GM13976 (cell line): Measurements from ENCODE around the gene SMPD3.

ENCODE experiments used
- DNase-seq: peaks from one replicate; pipeline ENCODE4 v3.0.0; 2012; ENCODE audit warnings: low spot score
- in situ Hi-C: fragments of 300-500 bp; cut with MboI; formaldehyde crosslinking; loops from one replicate; pipeline ENCODE4 v1.12.0; 2022; ENCODE audit warnings: low sequenced_read_pairs, mixed read lengths, inconsistent platforms; ENCODE audit not compliant: unreplicated experiment
- TF ChIP-seq, protein P1 (sequence below): IDR thresholded peaks from 2 replicates; pipeline ENCODE4 v1.5.1; 2012; ENCODE audit warnings: borderline replicate concordance, mild to moderate bottlenecking; ENCODE audit not compliant: insufficient read depth; ENCODE audit errors: extremely low read depth, missing control alignments, control extremely low read depth

SMPD3 gene

DNA sequence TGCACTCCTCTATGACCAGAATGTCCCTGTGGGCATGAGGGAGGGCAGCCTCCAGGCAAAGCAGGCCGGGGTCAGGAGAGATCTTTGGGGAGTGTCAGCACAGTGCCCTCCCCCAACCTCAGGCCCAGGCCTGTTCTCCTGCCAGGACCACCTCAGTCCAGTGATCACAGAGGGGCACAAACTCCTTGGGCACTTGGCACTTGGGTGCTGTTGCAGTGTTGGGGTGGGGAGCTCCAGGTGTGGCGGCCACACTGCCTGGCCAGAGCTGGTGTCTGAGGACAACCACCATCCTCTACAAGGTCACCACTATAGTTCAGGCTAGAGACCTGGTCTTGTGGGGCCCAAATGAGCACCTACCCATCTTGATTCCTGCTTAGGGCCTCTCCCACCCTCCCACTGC, 37.2 kb downstream of the SMPD3 start:
- in situ Hi-C loops, result no loop called here

DNA sequence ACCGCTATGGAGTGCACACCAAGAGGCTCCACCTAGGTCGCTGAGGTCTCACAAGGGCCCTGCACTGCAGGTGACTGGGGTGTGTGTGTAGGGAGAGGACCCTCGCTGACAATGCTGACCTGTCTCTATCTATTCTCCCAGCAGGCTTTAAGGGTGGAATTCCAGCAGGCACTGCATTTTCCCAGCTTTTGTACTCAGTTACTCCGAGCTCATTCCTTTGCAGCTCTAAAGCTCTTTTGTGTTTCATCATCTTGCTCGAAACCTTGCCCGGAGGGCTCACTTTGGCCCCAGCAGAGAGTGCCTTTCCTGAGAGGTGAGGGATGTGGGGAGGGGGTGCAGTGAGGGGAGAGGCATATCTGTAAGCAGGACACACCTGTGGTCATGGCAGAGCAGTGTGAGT, 39.3 kb downstream of the SMPD3 start:
- TF ChIP-seq, protein P1, sequence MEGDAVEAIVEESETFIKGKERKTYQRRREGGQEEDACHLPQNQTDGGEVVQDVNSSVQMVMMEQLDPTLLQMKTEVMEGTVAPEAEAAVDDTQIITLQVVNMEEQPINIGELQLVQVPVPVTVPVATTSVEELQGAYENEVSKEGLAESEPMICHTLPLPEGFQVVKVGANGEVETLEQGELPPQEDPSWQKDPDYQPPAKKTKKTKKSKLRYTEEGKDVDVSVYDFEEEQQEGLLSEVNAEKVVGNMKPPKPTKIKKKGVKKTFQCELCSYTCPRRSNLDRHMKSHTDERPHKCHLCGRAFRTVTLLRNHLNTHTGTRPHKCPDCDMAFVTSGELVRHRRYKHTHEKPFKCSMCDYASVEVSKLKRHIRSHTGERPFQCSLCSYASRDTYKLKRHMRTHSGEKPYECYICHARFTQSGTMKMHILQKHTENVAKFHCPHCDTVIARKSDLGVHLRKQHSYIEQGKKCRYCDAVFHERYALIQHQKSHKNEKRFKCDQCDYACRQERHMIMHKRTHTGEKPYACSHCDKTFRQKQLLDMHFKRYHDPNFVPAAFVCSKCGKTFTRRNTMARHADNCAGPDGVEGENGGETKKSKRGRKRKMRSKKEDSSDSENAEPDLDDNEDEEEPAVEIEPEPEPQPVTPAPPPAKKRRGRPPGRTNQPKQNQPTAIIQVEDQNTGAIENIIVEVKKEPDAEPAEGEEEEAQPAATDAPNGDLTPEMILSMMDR, result no peak
- DNase-seq, result no peak
- in situ Hi-C loops, result no loop called here

More for the DNA sequence above, 37.2 kb downstream of the SMPD3 start:
- DNase-seq, result no peak
- TF ChIP-seq, protein P1, result no peak

DNA sequence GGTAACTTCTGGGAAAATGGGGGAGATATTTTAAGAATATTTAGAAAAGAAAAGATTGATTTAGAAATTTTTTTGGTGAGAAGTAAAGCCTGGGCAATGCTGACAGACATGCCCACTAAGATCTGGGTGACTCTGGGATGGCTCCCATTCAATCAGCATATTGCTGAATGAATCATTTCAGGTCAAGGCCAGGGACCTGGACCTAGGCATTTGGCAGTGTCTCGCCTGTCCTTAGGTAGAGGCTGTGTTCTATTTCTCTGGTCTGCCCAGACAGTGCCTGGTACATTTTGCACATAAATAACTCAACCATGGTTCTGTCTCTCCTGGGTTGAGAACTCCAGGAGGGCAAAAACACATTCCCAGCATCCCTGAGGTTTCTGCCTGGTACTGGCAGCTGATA, 39.9 kb downstream of the SMPD3 start:
- DNase-seq, result no peak
- in situ Hi-C loops, result no loop called here
- TF ChIP-seq, protein P1, result no peak

DNA sequence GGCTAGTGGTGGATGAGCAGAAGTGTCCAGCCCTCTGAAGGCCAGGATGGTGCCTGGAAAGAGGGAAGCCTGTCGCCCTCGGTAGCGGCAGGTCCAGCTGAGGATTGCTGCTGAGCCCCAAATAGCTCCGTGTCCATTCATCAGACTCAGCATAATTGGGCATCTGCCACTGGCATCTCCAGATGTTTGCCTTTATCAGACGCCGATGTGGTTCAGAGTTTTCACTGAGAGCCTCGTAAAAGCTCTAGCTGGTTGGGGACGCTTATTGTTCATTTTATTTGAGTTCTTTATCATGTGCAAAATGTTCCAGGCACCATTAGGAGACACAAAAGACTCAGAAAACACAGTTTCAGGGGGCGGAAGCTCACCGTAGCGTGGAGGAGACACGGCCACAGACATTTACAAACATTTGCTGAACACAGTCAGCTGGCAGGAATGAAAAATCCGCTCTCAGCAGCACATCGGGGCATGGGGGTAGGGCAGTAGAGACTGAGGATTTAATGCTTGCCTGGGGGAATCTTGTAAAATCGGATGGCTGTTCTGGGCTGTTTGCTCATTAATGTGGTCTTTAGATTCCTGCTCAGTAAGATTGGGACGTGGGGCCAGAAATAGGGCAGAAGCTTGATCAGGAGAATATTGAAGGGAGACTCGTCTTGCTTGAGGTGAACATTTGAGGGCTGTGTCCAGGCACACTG, 41.7 kb downstream of the SMPD3 start:
- in situ Hi-C loops, result no loop called here
- no peak for DNase-seq
- TF ChIP-seq, protein P1, result no peak

DNA sequence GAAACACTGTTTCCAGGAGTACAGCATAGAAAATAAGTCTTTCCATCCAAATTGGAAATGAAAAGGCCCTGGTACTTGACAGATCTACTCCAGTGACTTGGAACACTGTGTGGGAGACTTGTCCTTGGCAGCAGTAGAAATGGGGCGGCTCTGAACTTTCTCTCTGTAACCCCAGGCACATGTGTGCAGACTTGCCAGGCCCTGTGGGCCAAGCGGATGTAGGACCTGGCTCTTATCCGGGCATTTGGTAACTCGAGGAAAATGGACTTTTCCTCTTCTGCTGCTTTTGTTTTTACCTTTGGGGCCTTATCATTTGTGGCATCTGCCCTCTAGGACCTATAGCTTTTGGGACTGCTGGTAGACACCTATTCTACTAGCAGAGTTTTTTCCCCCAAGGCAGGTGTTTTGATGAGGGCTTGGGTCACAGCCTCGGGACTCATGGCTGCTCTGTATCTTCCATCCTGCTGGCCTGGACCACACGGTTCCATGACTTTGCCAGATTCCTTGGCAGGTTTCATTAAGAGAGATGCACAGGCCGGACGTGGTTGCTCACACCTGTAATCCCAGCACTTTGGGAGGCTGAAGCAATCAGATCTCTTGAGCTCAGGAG, 43.5 kb downstream of the SMPD3 start:
- TF ChIP-seq, protein P1, result no peak
- DNase-seq, result no peak
- in situ Hi-C loops, result no loop called here

DNA sequence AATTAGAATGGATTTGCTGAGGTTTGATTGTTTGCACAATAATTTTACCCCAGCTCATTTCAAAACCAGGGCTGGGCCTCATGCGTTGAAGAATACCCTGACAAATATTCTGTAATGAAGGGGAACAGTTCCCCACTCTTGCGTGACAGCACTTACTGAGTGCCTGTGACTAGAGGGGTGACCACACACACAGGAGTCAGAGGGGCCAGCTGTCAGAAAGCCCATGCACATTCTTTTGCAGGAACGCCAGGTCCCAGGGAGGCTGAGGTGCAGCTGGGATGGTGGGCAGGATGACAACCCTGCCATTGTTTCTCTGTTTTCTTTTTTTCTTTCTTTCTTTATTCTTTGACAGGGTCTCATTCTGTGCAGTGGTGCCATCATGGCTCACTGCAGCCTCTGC, 44.6 kb downstream of the SMPD3 start:
- TF ChIP-seq, protein P1, result no peak
- in situ Hi-C loops, result no loop called here
- DNase-seq, result no peak
